ENCODE measurements around the gene MBNL1. TPM values are rescaled to one million over a fixed set of nuclear protein-coding genes. Genes with fewer than 3 reads are reported as not detected.

Gene MBNL1
- 187 and 201 TPM in 2 replicates for total RNA-seq (2014; rRNA removed; shearing (Covaris generic))

GRCh38 chr3:152268555-152269055 lies at the start of gene MBNL1:
Gene MBNL1 (plus strand): TSS chr3:152268929. CDS start chr3:152300194, 31,265 bp downstream.
- DNase-seq (ENCODE audit: low read depth): peak; percentile 91

- no peak for DNase-seq (ENCODE audit: low read depth)
Measured at GRCh38 chr3:152219216-152219615, 49.5 kb upstream of the MBNL1 start.

GRCh38 chr3:152219769-152220255 lies 48.9 kb upstream of the MBNL1 start:
- DNase-seq (ENCODE audit: low read depth): no peak

- DNase-seq (ENCODE audit: low read depth): peak; percentile 45
Measured at GRCh38 chr3:152222327-152222726, 46.4 kb upstream of the MBNL1 start.

GRCh38 chr3:152225201-152225600 lies 43.5 kb upstream of the MBNL1 start:
- DNase-seq (ENCODE audit: low read depth): peak; percentile 22

GRCh38 chr3:152226176-152226575 lies 42.6 kb upstream of the MBNL1 start:
- no peak for DNase-seq (ENCODE audit: low read depth)

GRCh38 chr3:152227027-152227426 lies 41.7 kb upstream of the MBNL1 start:
- DNase-seq (ENCODE audit: low read depth): no peak

GRCh38 chr3:152229692-152230091 lies 39.0 kb upstream of the MBNL1 start:
- DNase-seq (ENCODE audit: low read depth): no peak

- no peak for DNase-seq (ENCODE audit: low read depth)
Measured at GRCh38 chr3:152230370-152230769, 38.4 kb upstream of the MBNL1 start.

GRCh38 chr3:152232001-152232400 lies 36.7 kb upstream of the MBNL1 start:
- no peak for DNase-seq (ENCODE audit: low read depth)

GRCh38 chr3:152232679-152233078 lies 36.0 kb upstream of the MBNL1 start:
- DNase-seq (ENCODE audit: low read depth): no peak

GRCh38 chr3:152234657-152235375 lies 33.9 kb upstream of the MBNL1 start:
- no peak for DNase-seq (ENCODE audit: low read depth)

GRCh38 chr3:152235709-152236298 lies 32.9 kb upstream of the MBNL1 start:
- DNase-seq (ENCODE audit: low read depth): peak; percentile 84

- peak; percentile 64 for DNase-seq (ENCODE audit: low read depth)
Measured at GRCh38 chr3:152236716-152237115, 32.0 kb upstream of the MBNL1 start.

GRCh38 chr3:152241142-152242017 lies 27.3 kb upstream of the MBNL1 start:
- peak; percentile 73 for DNase-seq (ENCODE audit: low read depth)

- no peak for DNase-seq (ENCODE audit: low read depth)
Measured at GRCh38 chr3:152243301-152243711, 25.4 kb upstream of the MBNL1 start.

GRCh38 chr3:152243721-152244516 lies 24.8 kb upstream of the MBNL1 start:
- DNase-seq (ENCODE audit: low read depth): no peak

- DNase-seq (ENCODE audit: low read depth): no peak
Measured at GRCh38 chr3:152244517-152244888, 24.2 kb upstream of the MBNL1 start.

GRCh38 chr3:152245498-152246170 lies 23.1 kb upstream of the MBNL1 start:
- no peak for DNase-seq (ENCODE audit: low read depth)

- no peak for DNase-seq (ENCODE audit: low read depth)
Measured at GRCh38 chr3:152251916-152252315, 16.8 kb upstream of the MBNL1 start.

GRCh38 chr3:152252755-152253154 lies 16.0 kb upstream of the MBNL1 start:
- DNase-seq (ENCODE audit: low read depth): no peak

All from M059J (cell line).